Psoas muscle (tissue), 8 donors: Measurements from ENCODE around the gene AHCTF1. TPM values are rescaled to one million over a fixed set of nuclear protein-coding genes. Genes with fewer than 3 reads are reported as not detected.
"Not testable (repeated sequence)": the region's sequence is repeated elsewhere in the genome, so short reads cannot be mapped to it uniquely, and the experiment has no call there.

Experiments used
- ATAC-seq, 4 donors: fragments of 200-7000 bp; cut with Tn5 transposase; one replicate each; pipeline ENCODE4 v1.9.1; 2020; ENCODE audit warnings: moderate library complexity in 3 of 4, mild to moderate bottlenecking in 2 of 4
- DNase-seq, 2 donors: peaks; one replicate each; pipeline ENCODE4 v3.0.0-alpha.2; 2020
- H3K27ac ChIP-seq: fragments of 200-600 bp; one replicate; pipeline ENCODE4 v1.8.0; 2022
- H3K27me3 ChIP-seq, 3 donors: fragments of 200-600 bp in 1 of 3; one replicate each; pipeline versions ENCODE4 v1.6.1 to v1.8.0; 2013 to 2022; ENCODE audit warnings: low read length in 2 of 3, mild to moderate bottlenecking in 2 of 3, moderate library complexity in 1 of 3; ENCODE audit not compliant: insufficient read depth in 3 of 3
- H3K36me3 ChIP-seq, 2 donors: fragments of 200-600 bp in 1 of 2; one replicate each; pipeline versions ENCODE4 v1.6.1 to v1.8.0; 2013 to 2022; ENCODE audit warnings: low read depth in 1 of 2, mild to moderate bottlenecking in 1 of 2, moderate library complexity in 1 of 2; ENCODE audit not compliant: insufficient read depth in 1 of 2
- H3K4me1 ChIP-seq: fragments of 200-600 bp; one replicate; pipeline ENCODE4 v1.8.0; 2022
- H3K4me3 ChIP-seq: fragments of 200-600 bp; one replicate; pipeline ENCODE4 v1.8.0; 2022; ENCODE audit warnings: mild to moderate bottlenecking
- H3K9me3 ChIP-seq: fragments of 200-600 bp; one replicate; pipeline ENCODE4 v1.8.0; 2022
- WGBS, 3 donors: extraction: QIAGEN DNeasy Blood & Tissue Kit; methylation state at CpG; one replicate each; pipeline versions ENCODE4 v1.1.6 to v1.1.7; 2013; 5-methylcytosine and 5-hydroxymethylcytosine counted together
- intact Hi-C, 2 donors: fragments of 100-400 bp; cut with DNase I; formaldehyde crosslinking; loops; one replicate each; pipeline versions ENCODE4 v1.11.0 to v1.14.2; 2022
- polyA plus RNA-seq, 3 donors: library from polyadenylated mRNA; stranded (reverse); fragments of 200-250 nt; gene quantifications; one replicate each; pipeline ENCODE4 v1.2.3, GENCODE V29; 2013
- total RNA-seq, 4 donors: library from RNA; stranded (reverse); fragmentation: NEBNext Ultra II Directional in 2 of 4; extraction: Animal tissue kit (Norgen Biotek cat#: 25700) in 2 of 4; gene quantifications; one replicate each; pipeline versions ENCODE4 v1.2.1 to v1.2.4, GENCODE V29; 2021 to 2023
- TF ChIP-seq, protein P1 (sequence below): fragments of 200-600 bp; IDR thresholded peaks from one replicate; pipeline ENCODE4 v1.8.0; 2022; ENCODE audit warnings: antibody characterized with exemption
- donor health status: healthy with polysubstance abuse.
- donor health status: DM: no; HTN: no; CAD: no; lungs with moderate emphysema.
- donor health status: Bipolar disorder and iron deficiency.
- donor health status: healthy.
- donor health status: DM: yes; HTN: yes; CAD: no.
- donor health status: DM: no; HTN: no; CAD: no.
- donor health status: DM: no; HTN: no; CAD: no.
- donor health status: DM: yes; HTN: yes; CAD: no.

AHCTF1 gene
- total and polyA plus RNA-seq, 7 donors = 9.0 to 29.6 (median 19.1) TPM

DNA sequence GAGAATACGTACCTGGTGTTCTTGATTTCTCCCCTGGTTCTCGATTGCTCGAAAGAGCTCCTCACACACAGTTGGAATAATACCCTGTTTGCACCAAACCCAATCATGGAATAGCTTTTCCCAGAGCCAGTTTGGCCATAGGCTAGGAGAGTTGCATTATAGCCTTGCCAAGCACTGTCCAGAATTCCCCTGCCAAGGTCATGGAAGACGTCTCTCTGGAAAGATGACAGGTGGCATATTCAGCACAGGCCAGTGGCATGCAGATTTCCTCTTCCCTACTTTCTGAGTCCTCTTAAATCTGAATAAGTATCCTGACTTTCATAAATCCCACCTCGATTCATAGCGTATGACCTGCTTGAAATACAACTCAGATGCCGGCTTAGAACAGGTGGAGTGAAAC lies 111.1 kb downstream of the AHCTF1 start:
- no peaks in the 10 kb centered on the region for H3K27me3 ChIP-seq
- DNase-seq = no peak
- intact Hi-C loops = no loop called here
- peak; percentile 71 to 84 (median 80) for ATAC-seq
- H3K36me3 ChIP-seq = no peaks in the 10 kb centered on the region
- H3K9me3 ChIP-seq = no peaks in the 10 kb centered on the region
- no peak overlapping the region for H3K4me3 ChIP-seq
- 45 to 53% (median 50%) methylated on average over 7 of the region's 7 CpGs for WGBS, 3 donors
- TF ChIP-seq, protein P1, sequence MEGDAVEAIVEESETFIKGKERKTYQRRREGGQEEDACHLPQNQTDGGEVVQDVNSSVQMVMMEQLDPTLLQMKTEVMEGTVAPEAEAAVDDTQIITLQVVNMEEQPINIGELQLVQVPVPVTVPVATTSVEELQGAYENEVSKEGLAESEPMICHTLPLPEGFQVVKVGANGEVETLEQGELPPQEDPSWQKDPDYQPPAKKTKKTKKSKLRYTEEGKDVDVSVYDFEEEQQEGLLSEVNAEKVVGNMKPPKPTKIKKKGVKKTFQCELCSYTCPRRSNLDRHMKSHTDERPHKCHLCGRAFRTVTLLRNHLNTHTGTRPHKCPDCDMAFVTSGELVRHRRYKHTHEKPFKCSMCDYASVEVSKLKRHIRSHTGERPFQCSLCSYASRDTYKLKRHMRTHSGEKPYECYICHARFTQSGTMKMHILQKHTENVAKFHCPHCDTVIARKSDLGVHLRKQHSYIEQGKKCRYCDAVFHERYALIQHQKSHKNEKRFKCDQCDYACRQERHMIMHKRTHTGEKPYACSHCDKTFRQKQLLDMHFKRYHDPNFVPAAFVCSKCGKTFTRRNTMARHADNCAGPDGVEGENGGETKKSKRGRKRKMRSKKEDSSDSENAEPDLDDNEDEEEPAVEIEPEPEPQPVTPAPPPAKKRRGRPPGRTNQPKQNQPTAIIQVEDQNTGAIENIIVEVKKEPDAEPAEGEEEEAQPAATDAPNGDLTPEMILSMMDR = no peak
- H3K4me1 ChIP-seq = peaks cover 7% of the 10 kb centered on the region
- no peak overlapping the region for H3K27ac ChIP-seq

DNA sequence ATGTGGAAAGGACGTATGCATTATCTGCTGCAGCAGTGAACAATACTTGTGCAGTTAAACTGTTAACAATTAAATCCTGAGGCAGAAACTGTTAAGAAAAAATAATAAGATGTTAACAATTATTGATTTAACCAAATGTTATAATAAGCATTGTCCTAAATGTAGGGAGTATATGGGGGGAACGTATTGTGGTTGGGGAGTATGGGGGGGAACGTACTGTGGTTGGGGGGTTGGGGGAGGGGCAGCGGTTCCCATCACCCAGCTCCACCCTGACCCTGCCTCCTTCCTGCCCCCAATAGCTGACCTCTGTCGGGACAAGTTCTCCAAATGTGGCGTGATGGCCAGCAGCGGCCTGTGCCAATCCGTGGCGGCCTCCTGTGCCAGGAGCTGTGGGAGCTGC lies 114.0 kb downstream of the AHCTF1 start:
- WGBS, 3 donors = 65 to 88% (median 73%) methylated on average over 3 of the region's 9 CpGs

DNA sequence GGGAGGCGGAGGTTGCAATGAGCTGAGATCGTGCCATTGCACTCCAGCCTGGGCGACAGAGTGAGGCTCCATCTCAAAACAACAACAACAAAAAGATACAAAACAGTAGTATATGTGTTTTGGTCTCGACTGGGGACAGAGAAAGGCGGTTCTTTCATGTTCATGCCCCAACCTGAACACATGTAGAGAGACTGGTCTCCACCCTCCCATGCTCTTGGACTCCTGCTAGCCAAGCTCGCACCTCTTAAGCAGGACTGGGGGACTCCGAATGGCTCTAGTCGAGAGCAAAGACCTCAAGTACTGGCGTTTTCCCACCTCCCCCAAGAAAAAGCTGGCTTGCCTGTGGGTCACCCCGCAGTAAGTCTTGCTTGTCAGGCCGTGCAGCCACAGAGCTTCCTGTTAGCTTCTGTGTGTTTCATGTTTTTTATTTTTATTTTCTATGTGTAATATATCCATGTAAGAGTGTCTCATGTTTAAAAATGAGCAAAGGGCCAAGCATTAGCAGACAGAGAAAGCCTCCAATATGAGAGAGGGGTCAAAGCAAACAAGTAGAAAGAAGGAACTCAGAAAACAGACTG lies 116.0 kb downstream of the AHCTF1 start:
- no peaks in the 10 kb centered on the region for H3K27me3 ChIP-seq
- 80 to 88% (median 81%) methylated on average over 11 of the region's 11 CpGs for WGBS, 3 donors
- no peak overlapping the region for H3K27ac ChIP-seq
- no peak overlapping the region for H3K4me3 ChIP-seq
- intact Hi-C loops = no loop called here
- TF ChIP-seq, protein P1 = no peak
- ATAC-seq (no peak), DNase-seq (no peak)
- H3K36me3 ChIP-seq = no peaks in the 10 kb centered on the region
- no peaks in the 10 kb centered on the region for H3K9me3 ChIP-seq
- peaks cover 5% of the 10 kb centered on the region for H3K4me1 ChIP-seq

More for the DNA sequence above, 114.0 kb downstream of the AHCTF1 start:
- H3K36me3 ChIP-seq, H3K27ac ChIP-seq, H3K4me1 ChIP-seq, H3K27me3 ChIP-seq, DNase-seq, intact Hi-C loops, H3K4me3 ChIP-seq, H3K9me3 ChIP-seq: not testable (repeated sequence)
- ATAC-seq = peak in 1 of 4 donors; percentile 68

DNA sequence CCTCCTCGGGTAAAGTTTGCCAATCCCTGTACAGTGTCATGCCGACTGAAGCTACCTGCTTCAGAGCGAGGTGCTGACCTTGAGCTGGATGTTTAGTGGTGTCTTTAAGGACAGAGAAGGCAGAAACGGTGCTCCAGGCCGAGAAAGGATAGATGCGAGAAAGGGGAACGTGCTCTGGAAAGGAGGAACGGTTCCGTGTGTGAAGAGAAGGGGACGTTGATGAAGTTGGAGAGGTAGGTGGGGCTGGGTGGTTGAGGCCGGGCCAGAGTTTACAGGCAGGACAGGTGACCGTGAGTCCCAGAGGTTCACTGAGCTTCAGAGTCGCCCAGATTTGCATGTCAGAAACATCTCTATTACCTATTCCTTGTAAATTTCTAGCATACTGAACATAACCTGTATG lies 116.9 kb downstream of the AHCTF1 start:
- no peaks in the 10 kb centered on the region for H3K27me3 ChIP-seq
- H3K4me3 ChIP-seq = no peak overlapping the region
- ATAC-seq (no peak), DNase-seq (no peak)
- intact Hi-C loops = no loop called here
- H3K4me1 ChIP-seq = no peaks in the 10 kb centered on the region
- no peaks in the 10 kb centered on the region for H3K36me3 ChIP-seq
- no peak overlapping the region for H3K27ac ChIP-seq
- H3K9me3 ChIP-seq = no peaks in the 10 kb centered on the region
- 87 to 89% (median 87%) methylated on average over 13 of the region's 13 CpGs for WGBS, 3 donors
- TF ChIP-seq, protein P1 = no peak

DNA sequence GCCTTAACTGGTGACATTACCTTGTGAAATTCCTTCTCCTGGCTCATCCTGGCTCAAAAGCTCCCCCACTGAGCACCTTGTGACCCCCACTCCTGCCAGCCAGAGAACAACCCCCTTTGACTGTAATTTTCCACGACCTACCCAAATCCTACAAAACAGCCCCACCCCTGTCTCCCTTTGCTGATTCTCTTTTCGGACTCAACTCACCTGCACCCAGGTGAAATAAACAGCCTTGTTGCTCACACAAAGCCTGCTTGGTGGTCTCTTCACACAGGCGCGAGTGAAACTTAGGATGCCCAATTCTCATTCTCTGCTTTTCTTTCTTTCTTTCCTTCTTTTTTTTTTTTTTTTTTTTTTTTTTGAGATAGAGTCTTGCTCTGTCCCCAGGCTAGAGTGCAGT lies 118.4 kb downstream of the AHCTF1 start:
- H3K4me3 ChIP-seq, H3K4me1 ChIP-seq, intact Hi-C loops, ATAC-seq, H3K36me3 ChIP-seq, H3K27ac ChIP-seq, H3K9me3 ChIP-seq, DNase-seq, H3K27me3 ChIP-seq: not testable (repeated sequence)
- WGBS, 3 donors = 88 to 90% (median 89%) methylated on average over 4 of the region's 4 CpGs

DNA sequence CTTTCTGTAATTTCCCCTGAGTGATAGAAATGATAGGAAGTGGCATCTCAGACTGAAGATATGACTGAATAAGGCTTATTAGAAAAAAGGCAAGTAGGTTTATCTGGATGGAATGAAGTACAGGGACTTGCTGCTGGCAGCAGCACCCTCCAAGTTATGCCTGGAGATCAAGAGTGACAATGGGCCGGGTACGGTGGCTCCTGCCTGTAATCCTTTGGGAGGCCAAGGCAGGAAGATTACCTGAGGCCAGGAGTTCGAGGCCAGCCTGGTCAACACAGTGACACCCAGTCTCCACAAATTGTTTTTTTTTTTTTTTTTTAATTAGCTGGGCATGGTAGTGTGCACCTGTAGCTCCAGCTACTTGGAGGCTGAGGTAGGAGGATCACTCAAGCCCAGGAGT lies 119.8 kb downstream of the AHCTF1 start:
- H3K36me3 ChIP-seq = no peaks in the 10 kb centered on the region
- 80 to 87% (median 84%) methylated on average over 3 of the region's 3 CpGs for WGBS, 3 donors
- no peaks in the 10 kb centered on the region for H3K27me3 ChIP-seq
- intact Hi-C loops = no loop called here
- H3K4me1 ChIP-seq = no peaks in the 10 kb centered on the region
- TF ChIP-seq, protein P1 = no peak
- ATAC-seq = no peak
- no peaks in the 10 kb centered on the region for H3K9me3 ChIP-seq
- H3K27ac ChIP-seq = peak overlapping the region; percentile 50
- no peak for DNase-seq
- no peak overlapping the region for H3K4me3 ChIP-seq
